Right renal cortex interstitium (tissue), 3 donors: ENCODE results near the gene ABI3. TPM values are rescaled to one million over a fixed set of nuclear protein-coding genes. Genes with fewer than 3 reads are reported as not detected.
"Not testable (repeated sequence)": the region's sequence is repeated elsewhere in the genome, so short reads cannot be mapped to it uniquely, and the experiment has no call there.

Experiments
- DNase-seq, 3 donors: peaks; one replicate each; pipeline ENCODE4 v3.0.0-alpha.2; 2013; ENCODE audit warnings: low read depth in 3 of 3, low spot score in 2 of 3
- polyA plus RNA-seq, 3 donors: library from polyadenylated mRNA; unstranded; fragments of 120-200 nt; gene quantifications; one replicate each; pipeline ENCODE4 v1.2.1, GENCODE V29; 2013; ENCODE audit not compliant: insufficient read length in 3 of 3

ABI3 gene
- polyA plus RNA-seq, 3 donors: 4.2 to 5.8 (median 4.7) TPM

DNA sequence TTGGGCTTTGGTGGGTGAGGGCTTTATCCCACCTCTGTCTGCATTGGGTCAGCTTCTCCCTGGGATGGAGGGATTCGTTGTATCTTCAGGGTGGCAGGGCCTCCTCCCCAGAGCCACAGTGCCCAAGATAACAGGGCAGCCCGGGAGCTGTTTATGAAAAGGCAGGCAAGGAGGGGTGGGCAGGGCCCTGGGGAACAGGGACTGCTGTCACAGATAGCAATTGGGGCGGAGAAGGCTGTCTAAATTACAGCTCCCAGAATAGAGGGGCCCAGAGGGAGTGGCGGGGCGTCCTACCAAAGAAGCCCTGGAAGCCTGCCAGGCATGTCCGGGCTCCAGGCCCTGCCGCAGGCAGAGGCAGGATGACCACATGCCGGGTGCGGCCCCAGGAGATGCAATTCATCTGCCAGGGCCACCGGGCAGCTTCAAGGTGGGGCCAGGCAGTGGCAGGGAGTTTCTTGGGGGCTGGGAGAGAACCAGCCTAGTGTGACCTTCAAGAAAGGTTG is 38.8 kb downstream of the ABI3 start:
- DNase-seq: no peak

DNA sequence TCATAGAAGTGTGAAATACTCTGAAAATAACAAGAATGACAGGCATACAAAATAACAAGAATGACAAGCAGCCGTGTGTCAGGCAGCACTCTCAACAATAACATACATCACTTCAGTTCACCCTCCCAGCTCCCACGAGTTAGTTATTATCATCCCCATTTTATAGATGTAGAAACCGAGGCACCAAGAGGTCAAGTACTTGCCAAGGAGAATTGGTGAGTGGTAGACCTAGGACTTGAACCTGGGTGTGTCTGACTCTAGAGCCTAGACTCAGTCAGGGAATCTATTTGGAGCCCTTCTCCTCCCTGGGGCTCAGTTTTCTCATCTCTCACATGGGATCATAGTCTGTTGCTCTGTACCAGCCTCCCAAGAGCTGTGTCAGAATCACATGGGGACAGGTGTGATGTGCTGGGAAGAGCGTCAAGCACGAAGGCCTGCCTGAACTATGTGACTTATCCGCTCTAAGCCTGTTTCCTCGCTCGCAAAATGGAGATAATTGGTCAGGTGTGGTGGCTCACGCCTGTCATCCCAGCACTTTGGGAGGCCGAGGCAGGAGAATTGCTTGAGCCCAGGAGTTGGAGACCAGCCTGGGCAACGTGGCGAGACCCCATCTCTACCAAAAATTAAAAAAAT is 39.5 kb downstream of the ABI3 start:
- DNase-seq: no peak

DNA sequence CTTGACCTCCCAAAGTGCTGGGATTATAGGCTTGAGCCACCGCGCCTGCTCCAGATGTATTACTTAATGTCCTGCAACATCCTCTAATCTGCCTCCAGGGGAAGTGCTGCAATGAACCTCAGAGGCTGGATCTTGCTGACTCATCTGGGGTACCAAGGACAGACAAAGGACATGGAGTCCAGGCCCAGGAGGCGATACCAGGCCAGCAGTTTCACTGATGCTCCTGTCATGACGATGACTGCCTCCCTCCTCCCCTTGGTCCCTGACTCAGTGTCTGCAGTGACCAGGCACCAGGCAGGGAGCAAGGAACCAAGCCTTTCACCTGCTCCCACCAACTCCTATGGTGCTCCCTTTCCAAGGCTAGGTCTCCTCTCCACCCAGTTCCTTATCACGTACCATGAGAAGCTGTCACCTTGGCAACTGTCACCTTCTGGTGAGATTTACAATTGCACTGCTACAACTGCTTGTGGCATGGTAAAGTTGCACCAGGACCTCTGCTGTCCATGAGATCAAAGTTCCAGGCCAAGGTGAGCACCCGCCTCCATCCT is 41.7 kb downstream of the ABI3 start:
- DNase-seq: no peak

DNA sequence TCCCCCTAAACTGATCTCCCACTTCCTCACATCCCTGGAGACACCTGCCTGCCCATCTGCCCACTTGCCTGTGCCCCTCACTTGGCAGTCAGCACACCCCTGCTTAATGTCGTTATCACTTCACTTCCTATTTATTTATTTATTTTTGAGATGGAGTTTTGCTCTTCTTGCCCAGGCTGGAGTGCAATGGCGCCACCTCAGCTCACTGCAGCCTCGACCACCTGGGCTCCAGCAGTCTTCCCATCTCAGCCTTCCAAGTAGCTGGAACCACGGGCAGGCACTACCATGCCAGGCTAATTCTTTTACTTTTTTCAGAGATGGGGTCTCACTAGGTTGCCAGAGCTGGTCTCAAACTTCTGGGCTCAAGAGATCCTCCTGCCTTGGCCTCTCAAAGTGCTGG is 43.6 kb downstream of the ABI3 start:
- DNase-seq: no peak

DNA sequence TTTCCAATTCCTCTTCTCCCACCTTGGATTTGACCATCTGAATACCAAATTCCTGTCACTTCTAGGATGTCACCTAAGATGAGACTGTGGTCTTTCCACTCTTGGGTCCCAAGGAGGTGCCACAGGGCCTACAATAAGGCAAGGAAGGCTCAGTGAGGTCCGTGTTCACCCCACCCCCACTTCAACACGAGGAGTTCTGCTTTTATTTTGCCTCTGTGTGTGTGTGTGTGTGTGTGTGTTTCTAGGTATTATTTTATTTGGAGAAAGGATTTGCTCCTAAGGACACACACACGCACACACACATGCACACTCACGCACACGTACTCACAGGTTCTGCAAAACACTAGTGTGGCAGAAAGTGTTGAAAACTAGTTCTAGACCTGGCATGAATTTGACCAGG is 44.6 kb downstream of the ABI3 start:
- DNase-seq: no peak

DNA sequence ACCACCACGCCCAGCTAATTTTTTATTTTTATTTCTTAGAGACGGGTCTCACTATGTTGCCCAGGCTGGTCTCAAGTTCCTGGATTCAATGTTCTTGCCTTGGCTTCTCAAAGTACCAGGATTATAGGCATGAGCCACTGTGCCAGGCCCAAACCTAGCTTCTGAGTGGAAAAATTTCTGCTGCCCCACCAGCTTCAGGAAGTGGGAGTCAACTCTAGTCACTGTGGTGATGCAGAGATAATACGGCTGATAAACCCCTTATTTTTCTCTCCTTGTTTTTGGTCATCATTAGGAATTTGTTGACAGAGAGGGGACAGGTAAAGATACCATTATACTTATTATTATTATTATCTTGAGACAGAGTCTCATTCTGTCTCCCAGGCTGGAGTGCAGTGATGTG is 47.9 kb downstream of the ABI3 start:
- no peak for DNase-seq

DNA sequence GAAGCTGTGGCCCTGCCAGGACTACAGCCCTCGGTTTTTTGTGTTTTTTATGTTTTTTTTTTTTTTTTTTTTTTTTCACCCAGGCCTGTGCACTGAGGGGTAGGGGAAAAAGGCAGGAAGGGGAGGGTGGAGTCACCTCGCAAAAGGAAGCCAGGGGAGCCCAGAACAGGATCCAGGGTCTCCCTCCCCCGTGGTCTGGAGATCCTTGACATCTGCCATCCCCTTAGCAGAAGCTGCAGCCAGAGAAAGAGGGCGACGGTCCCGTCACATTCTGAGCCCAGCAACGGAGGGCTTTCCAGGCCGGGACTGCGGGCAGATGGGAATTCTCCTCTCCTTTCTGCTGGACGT is 49.1 kb downstream of the ABI3 start:
- no peak for DNase-seq

DNA sequence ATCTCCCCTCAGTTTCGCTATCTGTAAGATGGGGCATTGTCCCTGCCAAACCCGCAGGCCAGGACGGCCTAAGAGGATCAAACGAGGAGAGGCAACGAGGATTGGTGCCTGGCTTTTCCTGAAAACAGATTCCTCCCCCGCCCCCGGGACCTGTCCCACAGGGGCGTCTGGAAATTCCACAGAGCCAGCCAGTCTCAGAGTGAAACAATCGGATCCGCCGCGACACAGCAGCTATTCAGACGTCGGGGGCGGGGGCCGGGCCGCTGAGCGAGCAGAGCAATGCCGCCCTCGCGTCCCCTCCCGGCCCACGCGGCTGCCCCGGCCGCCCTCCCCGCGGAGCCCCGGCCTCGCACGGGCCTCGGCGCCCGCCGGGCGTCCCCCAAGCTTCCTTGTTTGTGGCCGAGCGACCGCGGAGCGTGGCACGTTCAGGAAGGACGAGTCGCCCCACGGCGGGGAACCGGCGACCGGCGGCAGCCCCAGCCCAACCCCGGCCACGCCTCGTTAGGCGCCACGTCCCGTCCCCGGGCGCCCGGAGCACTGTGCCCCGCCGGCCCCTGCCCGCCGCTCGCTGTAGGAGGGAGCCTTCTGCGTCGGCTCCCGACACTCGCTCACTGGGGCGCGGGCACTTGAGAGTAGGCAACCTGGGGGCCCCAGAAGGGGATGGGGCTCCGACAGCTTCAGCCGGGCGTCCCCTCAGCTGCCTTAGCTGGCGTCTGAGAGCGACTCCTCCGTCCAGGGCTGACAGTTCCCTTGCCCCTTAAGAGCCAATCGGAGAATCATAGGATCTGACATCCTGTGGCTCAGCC is 49.7 kb downstream of the ABI3 start:
- DNase-seq: no peak

DNA sequence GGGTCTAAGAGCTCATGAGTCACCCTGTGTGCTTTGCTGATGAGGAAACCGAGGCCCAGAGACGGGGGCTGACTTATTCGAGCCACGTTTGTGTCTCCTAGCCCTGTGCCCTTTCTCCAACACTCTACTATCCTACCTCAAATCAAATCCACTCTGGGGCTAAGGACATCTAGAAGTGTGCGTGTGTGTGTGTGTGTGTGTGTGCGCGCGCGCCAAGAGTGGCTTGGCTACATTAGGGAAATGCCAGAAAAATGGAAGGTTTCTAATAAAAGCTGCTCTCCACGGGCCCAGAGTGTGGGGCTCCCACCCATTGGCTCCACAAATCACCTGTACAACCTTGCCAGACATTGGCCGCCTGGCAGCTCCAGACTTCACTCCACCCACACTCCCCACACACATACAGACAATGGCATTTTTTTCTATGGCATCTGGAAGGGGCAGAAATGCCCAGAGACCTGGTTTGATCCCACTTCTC is 50.3 kb downstream of the ABI3 start:
- DNase-seq: no peak

DNA sequence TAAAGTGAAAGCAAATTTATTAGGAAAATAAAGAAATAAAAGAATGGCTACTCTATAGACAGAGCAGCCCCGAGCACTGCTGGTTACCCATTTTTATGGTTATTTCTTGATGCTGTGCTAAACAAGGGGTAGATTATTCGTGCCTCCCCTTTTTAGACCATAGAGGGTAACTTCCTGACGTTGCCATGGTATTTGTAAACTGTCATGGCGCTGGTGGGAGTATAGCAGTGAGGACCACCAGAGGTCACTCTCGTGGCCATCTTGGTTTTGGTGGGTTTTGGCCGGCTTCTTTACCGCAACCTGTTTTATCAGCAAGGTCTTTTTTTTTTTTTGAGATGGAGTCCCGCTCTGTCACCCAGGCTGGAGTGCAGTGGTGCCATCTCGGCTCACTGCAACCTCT is 51.0 kb downstream of the ABI3 start:
- not testable (repeated sequence) for DNase-seq

DNA sequence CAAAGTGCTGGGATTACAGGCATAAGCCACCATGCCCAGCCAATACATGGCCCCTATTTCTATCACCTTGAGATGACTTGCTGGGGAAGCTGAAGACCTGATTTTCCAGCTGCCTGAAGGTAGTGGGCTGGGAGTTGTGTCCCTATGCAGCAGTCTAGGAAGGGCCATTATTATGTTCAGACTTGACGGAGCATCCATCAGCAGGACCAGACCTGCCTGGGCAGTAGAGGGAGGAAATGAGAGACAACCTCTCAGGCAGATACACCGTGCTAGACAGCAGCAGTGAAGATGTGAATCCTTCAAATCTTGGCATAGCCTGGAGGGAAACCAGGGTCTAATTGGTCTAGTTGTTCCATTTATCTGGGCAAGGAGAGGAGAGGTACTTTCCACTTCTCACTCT is 55.7 kb downstream of the ABI3 start:
- DNase-seq: no peak

DNA sequence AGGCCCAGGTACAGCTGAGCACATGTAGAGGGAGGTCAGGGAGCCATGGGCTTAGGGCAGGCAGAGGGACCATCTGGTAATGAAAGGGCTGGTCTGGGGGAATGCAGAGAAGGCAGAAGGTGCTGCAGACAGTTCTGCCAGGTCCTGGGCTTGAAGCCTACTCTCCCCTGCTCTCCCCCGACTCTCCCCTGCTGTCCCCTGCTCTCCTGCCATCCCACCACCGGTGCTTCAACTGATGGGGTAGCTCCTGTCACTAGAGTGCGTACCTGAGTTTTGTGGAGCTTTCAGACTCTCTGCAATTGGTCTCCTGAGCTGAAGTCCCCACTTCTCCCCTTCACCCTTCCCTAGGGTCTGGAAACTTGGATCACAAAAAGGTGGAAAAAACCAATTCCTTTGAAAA is 57.4 kb downstream of the ABI3 start:
- DNase-seq: no peak

DNA sequence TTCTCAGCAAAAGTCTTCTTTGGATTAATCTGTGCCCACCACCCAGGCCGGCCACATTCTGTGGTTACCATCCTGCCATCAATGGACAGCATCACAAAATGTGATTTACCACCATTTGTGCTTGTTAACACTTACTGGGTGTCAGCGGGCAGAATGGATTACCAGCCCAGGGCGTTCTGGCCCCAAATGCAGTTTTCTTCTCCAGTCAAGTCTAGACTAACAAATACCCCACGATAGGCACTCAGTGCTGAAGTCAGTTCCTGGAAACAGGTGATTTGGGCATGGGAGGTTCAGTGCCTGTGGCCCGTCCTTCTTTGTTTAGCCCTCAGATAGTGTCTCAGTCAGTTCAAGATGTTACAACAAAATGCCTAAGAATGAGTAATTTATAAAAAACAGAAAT is 58.8 kb downstream of the ABI3 start:
- DNase-seq: no peak

Other genes starting within 250 kb of the ABI3 start
- not detected for gene GIP, start 242.1 kb upstream of the ABI3 start, polyA plus RNA-seq
- 10 to 100 TPM; 12.9 to 20.4 (median 18.2) TPM for gene IGF2BP1, start 213.3 kb upstream of the ABI3 start, polyA plus RNA-seq
- 1 to 10 TPM in 1 of 3 donors, under 1 TPM in 2; 0.50 to 1.9 (median 0.79) TPM for gene B4GALNT2, start 77.9 kb upstream of the ABI3 start, polyA plus RNA-seq
- 1 to 10 TPM; 1.1 to 2.2 (median 1.7) TPM for gene GNGT2, start 133 bp upstream of the ABI3 start, polyA plus RNA-seq
- 1 to 10 TPM; 1.5 to 1.7 (median 1.7) TPM for gene PHOSPHO1, start 20.1 kb downstream of the ABI3 start, polyA plus RNA-seq
- 10 to 100 TPM; 23.7 to 25.2 (median 25.1) TPM for gene ZNF652, start 151.5 kb downstream of the ABI3 start, polyA plus RNA-seq
- 100 to 1,000 TPM; 262 to 291 (median 269) TPM for gene PHB1, start 204.2 kb downstream of the ABI3 start, polyA plus RNA-seq